Vagina (tissue), 2 donors: Measurements from ENCODE around the gene RIOK2. TPM values are rescaled to one million over a fixed set of nuclear protein-coding genes. Genes with fewer than 3 reads are reported as not detected.

ENCODE experiments used
- DNase-seq, 2 donors: peaks; one replicate each; pipeline ENCODE4 v3.0.0-alpha.2; 2017; ENCODE audit errors: extremely low spot score in 2 of 2
- H3K27ac ChIP-seq: fragments of 200-600 bp; sonication (generic); one replicate; pipeline ENCODE4 v1.5.1; 2019
- H3K27me3 ChIP-seq: fragments of 200-600 bp; sonication (generic); one replicate; pipeline ENCODE4 v1.5.1; 2019
- H3K36me3 ChIP-seq, 2 donors: fragments of 200-600 bp; sonication (generic); one replicate each; pipeline ENCODE4 v1.5.1; 2017 to 2019
- H3K4me1 ChIP-seq: fragments of 200-600 bp; sonication (generic); one replicate; pipeline ENCODE4 v1.5.1; 2019
- H3K4me3 ChIP-seq, 2 donors: fragments of 200-600 bp; sonication (generic); 1 replicate in 1 of 2; 2 replicates in 1 of 2; pipeline ENCODE4 v1.5.1; 2016 to 2019
- H3K9me3 ChIP-seq: fragments of 200-600 bp; sonication (generic); one replicate; pipeline ENCODE4 v1.5.1; 2019
- CTCF ChIP-seq, 3 experiments: fragments of 450-650 bp in 2 of 3; fragments of 200-600 bp in 1 of 3; sonication (generic) in 1 of 3; IDR thresholded peaks; one replicate each; pipeline ENCODE4 v1.5.1; 2017 to 2019; ENCODE audit warnings: antibody characterized with exemption in 3 of 3, mild to moderate bottlenecking in 2 of 3, moderate library complexity in 2 of 3
- POLR2A ChIP-seq, 2 donors: fragments of 450-650 bp; IDR thresholded peaks; one replicate each; pipeline ENCODE4 v1.6.1; 2017; ENCODE audit warnings: antibody characterized with exemption in 2 of 2, mild to moderate bottlenecking in 2 of 2, moderate library complexity in 2 of 2
- POLR2AphosphoS5 ChIP-seq, 2 donors: sonication (generic); formaldehyde crosslinking; IDR thresholded peaks; one replicate each; pipeline ENCODE4 v1.9.0; 2017; ENCODE audit warnings: antibody characterized with exemption in 2 of 2, mild to moderate bottlenecking in 2 of 2, low read depth in 1 of 2; ENCODE audit not compliant: insufficient read depth in 1 of 2
- intact Hi-C: fragments of 100-400 bp; cut with DNase I; formaldehyde crosslinking; loops from one replicate; pipeline ENCODE4 v1.15.1; 2023
- small RNA-seq: library from RNA; depleted of rRNA; stranded (forward); fragments of <200 nt; gene quantifications from one replicate; pipeline ENCODE3, GENCODE V24; 2016
- total RNA-seq: library from RNA; depleted of rRNA; stranded (reverse); fragments of >200 nt; gene quantifications from one replicate; pipeline ENCODE4 v1.2.3, GENCODE V29; 2016

The RIOK2 gene
- total RNA-seq, 1 donor from 2014 or later: 18.7 TPM

- Histone ChIP-seq H3K4me3 (no peak overlapping the region), H3K9me3 (no peaks in the 10 kb centered on the region), H3K27ac (no peak overlapping the region), H3K4me1 (no peaks in the 10 kb centered on the region), H3K36me3 (no peaks in the 10 kb centered on the region), H3K27me3 (no peaks in the 10 kb centered on the region)
- no peak for TF ChIP-seq CTCF (IDR thresholded peaks at IDR 0.05)
- TF ChIP-seq POLR2A (IDR thresholded peaks at IDR 0.05): no peak
- no peak for TF ChIP-seq POLR2AphosphoS5 (IDR thresholded peaks at IDR 0.05; ENCODE audit: insufficient read depth in 1 of 2, low read depth in 1 of 2)
- DNase-seq: no peak
- intact Hi-C loops: no loop called here
These were observed 70.8 kb downstream of the RIOK2 start for GRCh38 chr5:97112230-97112629.

- Histone ChIP-seq H3K27ac (no peak overlapping the region), H3K4me3 (no peak overlapping the region), H3K9me3 (no peaks in the 10 kb centered on the region), H3K27me3 (no peaks in the 10 kb centered on the region), H3K36me3 (no peaks in the 10 kb centered on the region), H3K4me1 (no peaks in the 10 kb centered on the region)
- no peak for DNase-seq
- intact Hi-C loops: no loop called here
- TF ChIP-seq POLR2A (IDR thresholded peaks at IDR 0.05) (no peak), CTCF (IDR thresholded peaks at IDR 0.05) (no peak), POLR2AphosphoS5 (IDR thresholded peaks at IDR 0.05; ENCODE audit: insufficient read depth in 1 of 2, low read depth in 1 of 2) (no peak)
These were observed 71.4 kb downstream of the RIOK2 start for GRCh38 chr5:97111616-97112015.

- H3K4me1 ChIP-seq: no peaks in the 10 kb centered on the region
- no peaks in the 10 kb centered on the region for H3K27me3 ChIP-seq
- intact Hi-C loops: no loop called here
- no peak overlapping the region for H3K4me3 ChIP-seq
- no peaks in the 10 kb centered on the region for H3K9me3 ChIP-seq
- no peaks in the 10 kb centered on the region for H3K36me3 ChIP-seq
- TF ChIP-seq CTCF (IDR thresholded peaks at IDR 0.05) (no peak), POLR2A (IDR thresholded peaks at IDR 0.05) (no peak), POLR2AphosphoS5 (IDR thresholded peaks at IDR 0.05; ENCODE audit: insufficient read depth in 1 of 2, low read depth in 1 of 2) (no peak)
- no peak for DNase-seq
- H3K27ac ChIP-seq: no peak overlapping the region
These were observed 72.0 kb downstream of the RIOK2 start for GRCh38 chr5:97111004-97111403.

Small RNA genes lying within 50 kb of the gene (small RNA-seq; reads per million reads assigned to genes)
- not detected for gene RNU1-73P

Other genes starting within 250 kb of the RIOK2 start
- 33.9 TPM for gene LNPEP, start 247.2 kb downstream of the RIOK2 start, total RNA-seq
- not detected for gene LIX1, start 40.6 kb downstream of the RIOK2 start, total RNA-seq